GM13976 (cell line): ENCODE results near the gene DYNC2H1.

Experiments
- DNase-seq: peaks from one replicate; pipeline ENCODE4 v3.0.0; 2012; ENCODE audit warnings: low spot score
- in situ Hi-C: fragments of 300-500 bp; cut with MboI; formaldehyde crosslinking; loops from one replicate; pipeline ENCODE4 v1.12.0; 2022; ENCODE audit warnings: low sequenced_read_pairs, mixed read lengths, inconsistent platforms; ENCODE audit not compliant: unreplicated experiment
- TF ChIP-seq, protein P1 (sequence below): IDR thresholded peaks from 2 replicates; pipeline ENCODE4 v1.5.1; 2012; ENCODE audit warnings: borderline replicate concordance, mild to moderate bottlenecking; ENCODE audit not compliant: insufficient read depth; ENCODE audit errors: extremely low read depth, missing control alignments, control extremely low read depth

Gene DYNC2H1

DNA sequence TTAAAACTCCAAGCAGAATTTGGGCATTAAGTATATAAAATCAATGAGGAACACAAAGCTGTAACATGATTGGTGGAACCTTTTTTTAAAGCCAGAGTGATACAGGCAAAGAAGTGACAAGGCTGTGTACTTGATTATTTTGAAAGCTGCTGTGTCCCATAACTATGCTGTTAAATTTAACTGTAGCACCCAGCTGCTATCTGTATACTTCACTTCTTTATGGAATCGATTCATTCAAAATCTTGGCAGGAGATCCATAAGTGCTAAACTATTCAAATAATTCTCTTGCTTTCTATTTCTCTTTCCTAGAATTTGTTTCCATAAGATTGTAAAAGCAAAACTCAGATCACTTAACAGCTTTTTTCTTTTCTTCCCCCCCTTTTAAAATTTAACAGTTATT is 231.7 kb downstream of the DYNC2H1 start:
- TF ChIP-seq, protein P1, sequence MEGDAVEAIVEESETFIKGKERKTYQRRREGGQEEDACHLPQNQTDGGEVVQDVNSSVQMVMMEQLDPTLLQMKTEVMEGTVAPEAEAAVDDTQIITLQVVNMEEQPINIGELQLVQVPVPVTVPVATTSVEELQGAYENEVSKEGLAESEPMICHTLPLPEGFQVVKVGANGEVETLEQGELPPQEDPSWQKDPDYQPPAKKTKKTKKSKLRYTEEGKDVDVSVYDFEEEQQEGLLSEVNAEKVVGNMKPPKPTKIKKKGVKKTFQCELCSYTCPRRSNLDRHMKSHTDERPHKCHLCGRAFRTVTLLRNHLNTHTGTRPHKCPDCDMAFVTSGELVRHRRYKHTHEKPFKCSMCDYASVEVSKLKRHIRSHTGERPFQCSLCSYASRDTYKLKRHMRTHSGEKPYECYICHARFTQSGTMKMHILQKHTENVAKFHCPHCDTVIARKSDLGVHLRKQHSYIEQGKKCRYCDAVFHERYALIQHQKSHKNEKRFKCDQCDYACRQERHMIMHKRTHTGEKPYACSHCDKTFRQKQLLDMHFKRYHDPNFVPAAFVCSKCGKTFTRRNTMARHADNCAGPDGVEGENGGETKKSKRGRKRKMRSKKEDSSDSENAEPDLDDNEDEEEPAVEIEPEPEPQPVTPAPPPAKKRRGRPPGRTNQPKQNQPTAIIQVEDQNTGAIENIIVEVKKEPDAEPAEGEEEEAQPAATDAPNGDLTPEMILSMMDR: no peak
- in situ Hi-C loops: no loop called here

DNA sequence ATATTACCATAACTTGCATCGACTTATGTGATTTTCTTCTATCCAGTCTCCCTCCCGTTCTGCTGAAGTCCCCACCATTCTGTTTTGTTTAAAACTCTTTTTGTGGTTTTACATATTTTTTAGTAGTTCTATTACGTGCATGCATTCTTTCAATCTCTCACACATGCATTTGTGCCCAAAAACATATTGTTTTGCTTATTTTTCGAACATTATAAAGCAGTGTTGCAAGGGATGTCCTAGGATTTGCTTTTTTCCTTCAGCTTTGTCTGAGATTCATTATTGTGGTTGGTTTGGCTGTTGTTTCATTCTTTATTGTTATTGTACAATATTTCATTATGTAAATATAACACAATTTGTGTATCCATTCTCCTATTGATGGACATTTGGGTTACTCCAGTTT is 235.7 kb downstream of the DYNC2H1 start:
- no peak for DNase-seq
- TF ChIP-seq, protein P1: no peak
- in situ Hi-C loops: no loop called here

More for the DNA sequence above, 231.7 kb downstream of the DYNC2H1 start:
- no peak for DNase-seq

DNA sequence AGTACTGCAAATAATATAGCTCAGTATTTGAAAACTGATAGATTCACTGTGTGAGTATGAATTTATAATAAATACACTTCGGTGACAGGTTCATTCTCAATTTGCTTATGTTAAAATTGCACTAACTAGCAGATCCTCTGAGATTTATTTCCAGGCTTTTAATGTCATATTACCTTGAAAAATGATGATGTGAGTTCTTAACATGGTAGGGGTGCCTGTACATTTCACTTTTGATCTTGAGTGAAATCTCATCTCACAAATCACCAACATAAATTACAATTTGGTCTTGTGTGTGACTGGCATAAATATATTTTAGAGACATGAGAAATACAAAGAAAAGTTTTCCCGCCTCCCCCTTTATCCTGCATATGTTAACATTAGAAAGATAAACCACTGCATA is 240.4 kb downstream of the DYNC2H1 start:
- TF ChIP-seq, protein P1: no peak
- in situ Hi-C loops: no loop called here

DNA sequence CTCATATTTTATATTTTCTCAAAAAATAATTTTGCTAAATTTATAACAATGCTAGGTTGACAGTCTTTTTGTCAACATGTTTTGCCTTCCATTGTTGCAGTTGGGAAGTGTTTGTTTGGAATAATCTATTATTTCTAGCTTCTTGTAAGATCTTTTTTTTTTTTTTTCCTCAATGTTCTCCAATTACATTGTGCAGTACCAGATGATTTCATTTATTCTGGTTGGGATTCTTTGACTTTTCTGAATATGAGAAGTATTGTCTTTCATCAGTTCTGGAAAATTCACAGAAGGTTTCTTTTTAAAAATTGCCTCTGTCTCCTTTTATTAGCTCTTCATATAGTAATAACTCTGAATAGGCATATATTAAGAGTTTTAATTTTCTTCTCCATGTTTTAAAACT is 245.4 kb downstream of the DYNC2H1 start:
- in situ Hi-C loops: no loop called here
- TF ChIP-seq, protein P1: no peak
- DNase-seq: no peak

More for the DNA sequence above, 240.4 kb downstream of the DYNC2H1 start:
- no peak for DNase-seq

DNA sequence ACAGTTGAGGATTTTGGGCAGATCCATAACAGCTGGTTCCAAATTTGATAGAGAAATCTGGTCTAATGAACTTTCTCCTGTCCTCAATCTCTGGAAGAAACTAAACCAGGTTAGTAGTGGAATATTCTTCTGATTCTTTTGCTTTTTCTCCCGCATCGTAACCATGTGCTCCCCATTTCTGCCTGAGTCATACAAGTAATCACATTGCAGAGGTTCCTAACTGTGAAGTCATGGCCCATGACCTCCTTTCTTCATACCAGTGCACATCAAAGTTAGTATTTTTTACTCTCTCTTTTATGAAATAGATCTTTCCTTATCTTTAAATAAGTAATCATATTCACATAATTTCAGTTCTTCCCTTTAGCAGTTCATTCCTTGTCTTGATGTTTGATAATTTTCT is 249.0 kb downstream of the DYNC2H1 start:
- in situ Hi-C loops: no loop called here
- TF ChIP-seq, protein P1: no peak
- no peak for DNase-seq

DNA sequence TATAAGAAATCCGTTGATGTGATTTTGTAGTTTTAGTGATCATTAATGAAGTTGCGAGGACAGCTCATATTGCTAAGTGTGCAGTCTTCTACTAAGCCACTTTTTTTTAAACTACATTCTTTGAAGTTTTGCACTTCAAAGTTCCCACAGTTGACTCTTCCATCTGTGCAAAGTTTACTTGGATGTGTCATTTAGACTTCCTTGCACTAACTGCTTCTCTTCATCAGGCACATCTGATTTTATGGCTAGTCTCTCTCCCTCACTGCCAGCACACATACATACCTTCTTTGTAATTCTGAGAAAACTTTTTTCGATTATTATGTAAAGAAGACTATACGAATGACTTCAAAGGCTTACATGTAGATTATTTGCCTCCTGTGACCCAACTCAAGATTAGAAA is 250.0 kb downstream of the DYNC2H1 start:
- in situ Hi-C loops: no loop called here
- TF ChIP-seq, protein P1: no peak
- no peak for DNase-seq

DNA sequence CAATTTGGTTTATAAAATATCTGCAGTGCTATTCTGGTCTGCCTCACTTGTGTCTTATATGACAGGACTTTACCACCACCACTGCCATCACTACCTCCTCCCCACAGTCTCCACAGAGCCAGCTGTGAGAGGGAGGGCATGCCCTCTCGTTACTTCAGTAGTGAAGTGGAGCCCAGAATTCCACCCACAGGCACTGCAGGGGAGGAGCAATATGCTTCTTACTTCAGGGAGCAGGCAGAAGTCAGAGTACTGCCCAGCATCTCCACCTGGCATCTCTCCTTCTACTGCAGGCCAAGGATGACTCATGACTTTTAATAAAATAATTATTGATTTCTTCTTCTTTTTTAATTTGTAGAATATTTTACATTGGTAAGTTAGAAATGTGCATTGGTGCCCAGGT is 255.5 kb downstream of the DYNC2H1 start:
- TF ChIP-seq, protein P1: no peak
- no peak for DNase-seq
- in situ Hi-C loops: no loop called here
